NCI-H2107 (cell line): Measurements from ENCODE around the gene RPL3.

Experiments used
- DNase-seq: peaks from one replicate; lab custom pipeline; 2025; lab: John Stamatoyannopoulos, UW

The RPL3 gene

GRCh38 chr22:39317084-39317774 is 2.2 kb downstream of the RPL3 start:
- no peak for DNase-seq

GRCh38 chr22:39316440-39317083 is 2.9 kb downstream of the RPL3 start:
- no peak for DNase-seq

GRCh38 chr22:39315389-39315788 is 4.0 kb downstream of the RPL3 start:
- no peak for DNase-seq

- no peak for DNase-seq
Observed at GRCh38 chr22:39314251-39314971, 5.0 kb downstream of the RPL3 start.

GRCh38 chr22:39313258-39314001 is 6.0 kb downstream of the RPL3 start:
- no peak for DNase-seq

GRCh38 chr22:39312410-39312809 is 7.0 kb downstream of the RPL3 start:
- no peak for DNase-seq

GRCh38 chr22:39311592-39312400 is 7.6 kb downstream of the RPL3 start:
- no peak for DNase-seq

- no peak for DNase-seq
Observed at GRCh38 chr22:39309881-39310714, 9.3 kb downstream of the RPL3 start.

- no peak for DNase-seq
Observed at GRCh38 chr22:39309364-39309861, 10.0 kb downstream of the RPL3 start.

GRCh38 chr22:39308614-39309363 is 10.6 kb downstream of the RPL3 start:
- DNase-seq: no peak

- no peak for DNase-seq
Observed at GRCh38 chr22:39306456-39307361, 12.7 kb downstream of the RPL3 start.

GRCh38 chr22:39303892-39304671 is 15.3 kb downstream of the RPL3 start:
- no peak for DNase-seq

- no peak for DNase-seq
Observed at GRCh38 chr22:39303358-39303757, 16.1 kb downstream of the RPL3 start.

GRCh38 chr22:39302431-39302960 is 16.9 kb downstream of the RPL3 start:
- no peak for DNase-seq

GRCh38 chr22:39301926-39302325 is 17.5 kb downstream of the RPL3 start:
- no peak for DNase-seq

GRCh38 chr22:39301108-39301507 is 18.3 kb downstream of the RPL3 start:
- DNase-seq: no peak

GRCh38 chr22:39300186-39300830 is 19.1 kb downstream of the RPL3 start:
- no peak for DNase-seq
